ENCODE results near the gene MAP4K3. TPM values are rescaled to one million over a fixed set of nuclear protein-coding genes. Genes with fewer than 3 reads are reported as not detected.

The MAP4K3 gene
- total and polyA plus RNA-seq, 12 donors = 8.1 to 49.0 (median 40.2) TPM

- no peak overlapping the region for H3K27ac ChIP-seq
- WGBS, 2 donors = 93 to 95% methylated on average over 1 of the region's 1 CpG
- peaks cover 0 to 91% (median 4%) of the 10 kb centered on the region in 9 donors for H3K36me3 ChIP-seq
- ATAC-seq (no peak), DNase-seq (no peak)
- H3K4me1 ChIP-seq = peaks cover 0 to 5% (median 0%) of the 10 kb centered on the region in 9 donors
- H3K27me3 ChIP-seq = no peaks in the 10 kb centered on the region
- no peaks in the 10 kb centered on the region for H3K9me3 ChIP-seq
- no peak for TF ChIP-seq CTCF (IDR thresholded peaks at IDR 0.05)
- H3K4me3 ChIP-seq = no peak overlapping the region
- intact Hi-C loops (cut with DNase I) = no loop called here
Observed at GRCh38 chr2:39306626-39307025, 130.5 kb downstream of the MAP4K3 start.

GRCh38 chr2:39304729-39305128 is 132.4 kb downstream of the MAP4K3 start:
- H3K36me3 ChIP-seq = peaks cover 0 to 87% (median 4%) of the 10 kb centered on the region in 9 donors
- H3K9me3 ChIP-seq = no peaks in the 10 kb centered on the region
- WGBS, 2 donors = 94 to 98% methylated on average over 4 of the region's 4 CpGs
- TF ChIP-seq CTCF (IDR thresholded peaks at IDR 0.05) = no peak
- DNase-seq = no peak
- H3K27ac ChIP-seq = no peak overlapping the region
- intact Hi-C loops (cut with DNase I) = no loop called here
- no peaks in the 10 kb centered on the region for H3K27me3 ChIP-seq
- ATAC-seq = no peak
- peaks cover 0 to 11% (median 7%) of the 10 kb centered on the region in 9 donors for H3K4me1 ChIP-seq
- H3K4me3 ChIP-seq = no peak overlapping the region

- Histone ChIP-seq H3K27ac (no peak overlapping the region), H3K36me3 (peaks cover 0 to 87% (median 4%) of the 10 kb centered on the region in 9 donors), H3K9me3 (no peaks in the 10 kb centered on the region), H3K4me3 (no peak overlapping the region), H3K4me1 (peaks cover 0 to 11% (median 7%) of the 10 kb centered on the region in 9 donors), H3K27me3 (no peaks in the 10 kb centered on the region)
- DNase-seq (no peak), ATAC-seq (no peak)
- intact Hi-C loops (cut with DNase I) = no loop called here
- no peak for TF ChIP-seq CTCF (IDR thresholded peaks at IDR 0.05)
- WGBS, 2 donors = 95% methylated on average over 1 of the region's 1 CpG
Observed at GRCh38 chr2:39304200-39304599, 132.9 kb downstream of the MAP4K3 start.

- no peak for DNase-seq
- Histone ChIP-seq H3K4me3 (no peak overlapping the region), H3K27me3 (no peaks in the 10 kb centered on the region), H3K36me3 (peaks cover 0 to 87% (median 15%) of the 10 kb centered on the region in 9 donors), H3K9me3 (no peaks in the 10 kb centered on the region), H3K27ac (no peak overlapping the region), H3K4me1 (peaks cover 0 to 11% (median 7%) of the 10 kb centered on the region in 9 donors)
- 87 to 91% methylated on average over 6 of the region's 6 CpGs for WGBS, 2 donors
- no peak for TF ChIP-seq CTCF (IDR thresholded peaks at IDR 0.05)
- intact Hi-C loops (cut with DNase I) = no loop called here
- ATAC-seq = no peak
Observed at GRCh38 chr2:39301352-39301751, 135.7 kb downstream of the MAP4K3 start.
